HEK293 (cell line): ENCODE results near the gene CYP4V2.

ENCODE experiments used
- CTCF ChIA-PET: fragments of 350-600 bp; formaldehyde crosslinking; extraction: SDS; loops from one replicate; lab custom pipeline; 2021; ENCODE audit warnings: antibody characterized with exemption; lab: Yijun Ruan, JAX
- POLR2A ChIA-PET: fragments of 300-600 bp; formaldehyde crosslinking; extraction: SDS; loops from one replicate; lab custom pipeline; 2020; ENCODE audit warnings: antibody characterized with exemption, inconsistent platforms; lab: Yijun Ruan, JAX
- H3K27ac ChIP-seq: fragments of 200-500 bp; sonication (Bioruptor generic); 2 replicates; pipeline ENCODE4 v1.5.1; 2014; ENCODE audit warnings: low read depth, low read length, control low read depth, inconsistent platforms; ENCODE audit errors: extremely low read depth
- H3K36me3 ChIP-seq, 2 experiments: fragments of 200-500 bp in 1 of 2; sonication (Bioruptor generic) in 1 of 2; 1 replicate in 1 of 2; 2 replicates in 1 of 2; pipeline ENCODE4 v1.5.1; 2014 to 2017; ENCODE audit warnings: inconsistent platforms in 2 of 2, low read length in 2 of 2; ENCODE audit not compliant: control insufficient read depth in 2 of 2, insufficient read depth in 1 of 2
- H3K4me1 ChIP-seq: fragments of 200-500 bp; sonication (Bioruptor generic); 2 replicates; pipeline ENCODE4 v1.5.1; 2014; ENCODE audit warnings: mild to moderate bottlenecking, low read length, inconsistent platforms; ENCODE audit not compliant: control insufficient read depth, insufficient read depth
- H3K4me3 ChIP-seq: 2 replicates; pipeline ENCODE4 v1.5.1; 2011; ENCODE audit warnings: low read depth, mild to moderate bottlenecking, control low read depth, low read length, moderate library complexity
- H3K9me3 ChIP-seq: fragments of 200-500 bp; sonication (Bioruptor generic); 2 replicates; pipeline ENCODE4 v1.5.1; 2014; ENCODE audit warnings: low read depth, low read length, inconsistent platforms; ENCODE audit not compliant: control insufficient read depth, insufficient read depth
- HOXA7 ChIP-seq: sonication (generic); formaldehyde crosslinking; IDR thresholded peaks from 2 replicates; pipeline ENCODE4 v1.8.1; 2022; ENCODE audit warnings: missing genetic modification reagents, borderline replicate concordance
- REST ChIP-seq: fragments of 450-650 bp; formaldehyde crosslinking; IDR thresholded peaks from 2 replicates; pipeline ENCODE4 v1.5.1; 2016; ENCODE audit warnings: missing biosample characterization, missing genetic modification characterization
- ZFP37 ChIP-seq: fragments of 450-650 bp; formaldehyde crosslinking; IDR thresholded peaks from 2 replicates; pipeline ENCODE4 v1.5.1; 2016; ENCODE audit warnings: missing biosample characterization, missing genetic modification characterization
- ZNF133 ChIP-seq: fragments of 450-650 bp; formaldehyde crosslinking; IDR thresholded peaks from 2 replicates; pipeline ENCODE4 v1.5.1; 2016; ENCODE audit warnings: missing biosample characterization, missing genetic modification characterization
- ZNF157 ChIP-seq: fragments of 450-650 bp; formaldehyde crosslinking; IDR thresholded peaks from 2 replicates; pipeline ENCODE4 v1.5.1; 2016; ENCODE audit warnings: missing biosample characterization, missing genetic modification characterization
- ZNF16 ChIP-seq: fragments of 450-650 bp; formaldehyde crosslinking; IDR thresholded peaks from 2 replicates; pipeline ENCODE4 v1.5.1; 2016; ENCODE audit warnings: low read depth, missing biosample characterization, missing genetic modification characterization
- ZNF169 ChIP-seq: fragments of 450-650 bp; formaldehyde crosslinking; IDR thresholded peaks from 2 replicates; pipeline ENCODE4 v1.5.1; 2016; ENCODE audit warnings: missing biosample characterization, missing genetic modification characterization
- ZNF175 ChIP-seq: fragments of 450-650 bp; formaldehyde crosslinking; IDR thresholded peaks from 2 replicates; pipeline ENCODE4 v1.5.1; 2016; ENCODE audit warnings: missing biosample characterization, missing genetic modification characterization
- ZNF398 ChIP-seq: fragments of 450-650 bp; formaldehyde crosslinking; IDR thresholded peaks from 2 replicates; pipeline ENCODE4 v1.5.1; 2017; ENCODE audit warnings: missing biosample characterization, missing genetic modification characterization
- ZNF529 ChIP-seq: fragments of 450-650 bp; formaldehyde crosslinking; IDR thresholded peaks from 2 replicates; pipeline ENCODE4 v1.5.1; 2017; ENCODE audit warnings: missing genetic modification characterization, missing biosample characterization; ENCODE audit not compliant: insufficient replicate concordance
- ZNF548 ChIP-seq: fragments of 450-650 bp; formaldehyde crosslinking; IDR thresholded peaks from 2 replicates; pipeline ENCODE4 v1.5.1; 2016; ENCODE audit warnings: missing biosample characterization, missing genetic modification characterization
- ZNF549 ChIP-seq: fragments of 450-650 bp; IDR thresholded peaks from 2 replicates; pipeline ENCODE4 v1.5.1; 2018; ENCODE audit warnings: missing biosample characterization, missing genetic modification characterization, mild to moderate bottlenecking, inconsistent platforms, moderate library complexity
- ZNF571 ChIP-seq: fragments of 450-650 bp; formaldehyde crosslinking; IDR thresholded peaks from 2 replicates; pipeline ENCODE4 v1.5.0; 2017; ENCODE audit warnings: missing biosample characterization, missing genetic modification characterization
- ZNF610 ChIP-seq: fragments of 450-650 bp; formaldehyde crosslinking; IDR thresholded peaks from 2 replicates; pipeline ENCODE4 v1.5.1; 2016; ENCODE audit warnings: missing biosample characterization, missing genetic modification characterization, borderline replicate concordance
- ZNF624 ChIP-seq: fragments of 450-650 bp; formaldehyde crosslinking; IDR thresholded peaks from 2 replicates; pipeline ENCODE4 v1.5.1; 2017; ENCODE audit warnings: missing biosample characterization, missing genetic modification characterization
- ZNF658 ChIP-seq: fragments of 450-650 bp; formaldehyde crosslinking; IDR thresholded peaks from 2 replicates; pipeline ENCODE4; 2016; ENCODE audit warnings: missing biosample characterization, missing genetic modification characterization
- ZNF76 ChIP-seq: fragments of 450-650 bp; formaldehyde crosslinking; IDR thresholded peaks from 2 replicates; pipeline ENCODE4; 2016; ENCODE audit warnings: low read depth, missing biosample characterization, missing genetic modification characterization, borderline replicate concordance
- TF ChIP-seq, protein P1 (sequence below): fragments of 450-650 bp; formaldehyde crosslinking; IDR thresholded peaks from 2 replicates; pipeline ENCODE4 v1.5.1; 2016; ENCODE audit warnings: missing biosample characterization, missing genetic modification characterization
- TF ChIP-seq, protein P2 (sequence below): fragments of 450-650 bp; IDR thresholded peaks from 2 replicates; pipeline ENCODE4 v1.5.1; 2018; ENCODE audit warnings: missing biosample characterization, mild to moderate bottlenecking, missing genetic modification characterization
- TF ChIP-seq, protein P3 (sequence below): fragments of 450-650 bp; formaldehyde crosslinking; IDR thresholded peaks from 2 replicates; pipeline ENCODE4 v1.5.1; 2016; ENCODE audit warnings: missing biosample characterization, missing genetic modification characterization
- TF ChIP-seq, protein P4 (sequence below): fragments of 450-650 bp; formaldehyde crosslinking; IDR thresholded peaks from 2 replicates; pipeline ENCODE4 v1.5.1; 2017; ENCODE audit warnings: missing biosample characterization, missing genetic modification characterization

The CYP4V2 gene

DNA sequence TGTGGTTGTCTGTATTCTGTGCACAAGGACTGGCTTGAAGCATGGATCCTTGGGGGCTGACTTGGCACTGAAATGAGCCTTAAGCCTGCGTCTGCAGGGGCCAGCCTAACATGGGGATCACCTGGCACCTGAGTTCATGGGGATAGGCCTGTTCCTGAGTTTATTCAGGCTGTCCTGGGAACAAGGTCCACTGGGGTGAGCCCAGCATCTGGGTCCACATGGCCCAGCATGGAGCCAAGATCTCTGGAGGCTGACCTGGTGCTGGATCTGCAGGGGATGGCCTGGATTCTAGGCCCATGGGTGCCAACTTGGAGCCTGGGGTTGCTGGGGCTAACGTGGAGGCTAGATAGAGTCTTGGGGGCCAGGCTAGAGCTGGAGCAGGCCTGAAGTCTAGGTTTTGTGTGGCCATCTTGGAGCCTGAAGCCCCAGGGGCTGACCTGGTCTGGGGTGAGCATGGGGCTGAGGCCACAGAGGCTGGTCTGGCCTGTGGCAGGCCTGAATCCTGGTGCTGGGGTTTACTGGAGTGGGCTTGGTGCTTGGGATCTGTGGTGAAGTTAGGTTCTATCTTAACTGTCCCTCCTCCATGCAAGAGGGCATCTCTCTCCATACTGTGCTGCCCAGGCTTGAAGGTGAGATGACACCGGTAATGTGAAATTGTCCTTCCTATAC is 35.3 kb downstream of the CYP4V2 start:
- peaks cover 10% of the 10 kb centered on the region for H3K4me1 ChIP-seq
- ChIA-PET POLR2A (no interaction called here), CTCF (no interaction called here)
- no peaks in the 10 kb centered on the region for H3K36me3 ChIP-seq
- no peak overlapping the region for H3K4me3 ChIP-seq
- TF ChIP-seq ZNF529, result no peak
- no peak for TF ChIP-seq ZNF16 (tag by site-specific recombination)
- no peak for TF ChIP-seq ZNF398 (tag by site-specific recombination)
- no peak for TF ChIP-seq ZNF76 (tag by site-specific recombination)
- TF ChIP-seq REST (tag by site-specific recombination), result no peak
- TF ChIP-seq ZFP37 (tag by site-specific recombination), result no peak
- no peak for TF ChIP-seq ZNF571 (tag by site-specific recombination)
- no peak for TF ChIP-seq ZNF548
- TF ChIP-seq ZNF157 (tag by site-specific recombination), result no peak
- no peak for TF ChIP-seq ZNF658 (tag by site-specific recombination)
- TF ChIP-seq HOXA7 (CRISPR knock-in tag), result no peak
- TF ChIP-seq ZNF610 (tag by site-specific recombination), result no peak
- TF ChIP-seq ZNF133 (tag by site-specific recombination), result no peak
- TF ChIP-seq, protein P1, sequence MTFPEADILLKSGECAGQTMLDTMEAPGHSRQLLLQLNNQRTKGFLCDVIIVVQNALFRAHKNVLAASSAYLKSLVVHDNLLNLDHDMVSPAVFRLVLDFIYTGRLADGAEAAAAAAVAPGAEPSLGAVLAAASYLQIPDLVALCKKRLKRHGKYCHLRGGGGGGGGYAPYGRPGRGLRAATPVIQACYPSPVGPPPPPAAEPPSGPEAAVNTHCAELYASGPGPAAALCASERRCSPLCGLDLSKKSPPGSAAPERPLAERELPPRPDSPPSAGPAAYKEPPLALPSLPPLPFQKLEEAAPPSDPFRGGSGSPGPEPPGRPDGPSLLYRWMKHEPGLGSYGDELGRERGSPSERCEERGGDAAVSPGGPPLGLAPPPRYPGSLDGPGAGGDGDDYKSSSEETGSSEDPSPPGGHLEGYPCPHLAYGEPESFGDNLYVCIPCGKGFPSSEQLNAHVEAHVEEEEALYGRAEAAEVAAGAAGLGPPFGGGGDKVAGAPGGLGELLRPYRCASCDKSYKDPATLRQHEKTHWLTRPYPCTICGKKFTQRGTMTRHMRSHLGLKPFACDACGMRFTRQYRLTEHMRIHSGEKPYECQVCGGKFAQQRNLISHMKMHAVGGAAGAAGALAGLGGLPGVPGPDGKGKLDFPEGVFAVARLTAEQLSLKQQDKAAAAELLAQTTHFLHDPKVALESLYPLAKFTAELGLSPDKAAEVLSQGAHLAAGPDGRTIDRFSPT (tag by site-specific recombination), result no peak
- TF ChIP-seq ZNF549 (tag by site-specific recombination), result no peak
- H3K27ac ChIP-seq, result no peak overlapping the region
- no peaks in the 10 kb centered on the region for H3K9me3 ChIP-seq

DNA sequence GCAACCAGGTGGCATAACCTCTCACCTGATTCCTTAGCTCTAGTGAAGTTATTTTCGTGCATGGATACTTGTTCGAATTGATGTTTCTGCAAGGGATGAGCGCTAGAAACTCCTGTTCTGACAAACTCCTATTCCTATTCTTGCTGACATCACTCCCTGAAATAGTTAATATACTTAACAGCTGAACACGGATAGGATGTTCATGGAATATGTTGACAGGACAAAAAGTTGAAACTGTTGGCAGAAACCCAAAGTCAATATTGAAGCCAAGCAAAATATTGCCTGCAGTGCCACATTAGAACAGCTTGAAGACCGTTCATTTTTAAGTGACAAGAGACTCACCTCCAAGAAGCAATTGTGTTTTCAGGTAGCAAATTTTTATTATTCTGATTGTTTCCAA is 35.9 kb downstream of the CYP4V2 start, which contains the start of gene KLKB1:
Gene KLKB1 (plus strand): TSS at position 287 of the 400 bp plus-strand sequence. CDS start 689 bp downstream, outside the sequence.
- CTCF ChIA-PET, result interaction anchor here (0.5 kb wide), 1 partner anchor 26 kb away, joined by 3 read pairs; no protein-coding TSS in a partner anchor
- Histone ChIP-seq H3K36me3 (no peaks in the 10 kb centered on the region), H3K4me1 (peaks cover 10% of the 10 kb centered on the region), H3K27ac (no peak within 1 kb of the TSS), H3K4me3 (no peak within 1 kb of the TSS), H3K9me3 (no peaks in the 10 kb centered on the region)
- POLR2A ChIA-PET, result no interaction called here
- TF ChIP-seq, protein P2, sequence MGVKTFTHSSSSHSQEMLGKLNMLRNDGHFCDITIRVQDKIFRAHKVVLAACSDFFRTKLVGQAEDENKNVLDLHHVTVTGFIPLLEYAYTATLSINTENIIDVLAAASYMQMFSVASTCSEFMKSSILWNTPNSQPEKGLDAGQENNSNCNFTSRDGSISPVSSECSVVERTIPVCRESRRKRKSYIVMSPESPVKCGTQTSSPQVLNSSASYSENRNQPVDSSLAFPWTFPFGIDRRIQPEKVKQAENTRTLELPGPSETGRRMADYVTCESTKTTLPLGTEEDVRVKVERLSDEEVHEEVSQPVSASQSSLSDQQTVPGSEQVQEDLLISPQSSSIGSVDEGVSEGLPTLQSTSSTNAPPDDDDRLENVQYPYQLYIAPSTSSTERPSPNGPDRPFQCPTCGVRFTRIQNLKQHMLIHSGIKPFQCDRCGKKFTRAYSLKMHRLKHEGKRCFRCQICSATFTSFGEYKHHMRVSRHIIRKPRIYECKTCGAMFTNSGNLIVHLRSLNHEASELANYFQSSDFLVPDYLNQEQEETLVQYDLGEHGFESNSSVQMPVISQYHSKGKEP (tag by site-specific recombination), result 0 out of 2 replicates have a peak, but pooled peaks have one; percentile 37
- TF ChIP-seq, protein P3, sequence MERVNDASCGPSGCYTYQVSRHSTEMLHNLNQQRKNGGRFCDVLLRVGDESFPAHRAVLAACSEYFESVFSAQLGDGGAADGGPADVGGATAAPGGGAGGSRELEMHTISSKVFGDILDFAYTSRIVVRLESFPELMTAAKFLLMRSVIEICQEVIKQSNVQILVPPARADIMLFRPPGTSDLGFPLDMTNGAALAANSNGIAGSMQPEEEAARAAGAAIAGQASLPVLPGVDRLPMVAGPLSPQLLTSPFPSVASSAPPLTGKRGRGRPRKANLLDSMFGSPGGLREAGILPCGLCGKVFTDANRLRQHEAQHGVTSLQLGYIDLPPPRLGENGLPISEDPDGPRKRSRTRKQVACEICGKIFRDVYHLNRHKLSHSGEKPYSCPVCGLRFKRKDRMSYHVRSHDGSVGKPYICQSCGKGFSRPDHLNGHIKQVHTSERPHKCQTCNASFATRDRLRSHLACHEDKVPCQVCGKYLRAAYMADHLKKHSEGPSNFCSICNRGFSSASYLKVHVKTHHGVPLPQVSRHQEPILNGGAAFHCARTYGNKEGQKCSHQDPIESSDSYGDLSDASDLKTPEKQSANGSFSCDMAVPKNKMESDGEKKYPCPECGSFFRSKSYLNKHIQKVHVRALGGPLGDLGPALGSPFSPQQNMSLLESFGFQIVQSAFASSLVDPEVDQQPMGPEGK (tag by site-specific recombination), result no peak
- TF ChIP-seq ZNF169 (tag by site-specific recombination) (no peak), ZNF624 (tag by site-specific recombination) (no peak), ZNF175 (no peak)
- TF ChIP-seq, protein P4, sequence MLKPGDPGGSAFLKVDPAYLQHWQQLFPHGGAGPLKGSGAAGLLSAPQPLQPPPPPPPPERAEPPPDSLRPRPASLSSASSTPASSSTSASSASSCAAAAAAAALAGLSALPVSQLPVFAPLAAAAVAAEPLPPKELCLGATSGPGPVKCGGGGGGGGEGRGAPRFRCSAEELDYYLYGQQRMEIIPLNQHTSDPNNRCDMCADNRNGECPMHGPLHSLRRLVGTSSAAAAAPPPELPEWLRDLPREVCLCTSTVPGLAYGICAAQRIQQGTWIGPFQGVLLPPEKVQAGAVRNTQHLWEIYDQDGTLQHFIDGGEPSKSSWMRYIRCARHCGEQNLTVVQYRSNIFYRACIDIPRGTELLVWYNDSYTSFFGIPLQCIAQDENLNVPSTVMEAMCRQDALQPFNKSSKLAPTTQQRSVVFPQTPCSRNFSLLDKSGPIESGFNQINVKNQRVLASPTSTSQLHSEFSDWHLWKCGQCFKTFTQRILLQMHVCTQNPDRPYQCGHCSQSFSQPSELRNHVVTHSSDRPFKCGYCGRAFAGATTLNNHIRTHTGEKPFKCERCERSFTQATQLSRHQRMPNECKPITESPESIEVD (tag by site-specific recombination), result peak; percentile 63
